GM12874 (cell line): ENCODE measurements around the gene BRINP2.

Experiments
- CTCF ChIP-seq: IDR thresholded peaks from 2 replicates; pipeline ENCODE4 v1.5.1; 2011; ENCODE audit warnings: low read depth, mild to moderate bottlenecking, control low read depth, low read length, moderate library complexity; ENCODE audit not compliant: insufficient read depth

The BRINP2 gene

GRCh38 chr1:177208920-177209319 is 38.2 kb downstream of the BRINP2 start:
- no peak for TF ChIP-seq CTCF

GRCh38 chr1:177209357-177209756 is 38.6 kb downstream of the BRINP2 start:
- TF ChIP-seq CTCF: no peak

- no peak for TF ChIP-seq CTCF
Measured at GRCh38 chr1:177210071-177210470, 39.3 kb downstream of the BRINP2 start.

- no peak for TF ChIP-seq CTCF
Measured at GRCh38 chr1:177211231-177211630, 40.5 kb downstream of the BRINP2 start.

GRCh38 chr1:177216587-177217202 is 45.9 kb downstream of the BRINP2 start:
- no peak for TF ChIP-seq CTCF

GRCh38 chr1:177219554-177220458 is 49.0 kb downstream of the BRINP2 start:
- no peak for TF ChIP-seq CTCF

GRCh38 chr1:177223359-177223758 is 52.6 kb downstream of the BRINP2 start:
- no peak for TF ChIP-seq CTCF
